Liver (tissue), 3 donors: ENCODE measurements around the gene CHIT1.

Experiments used
- EGR1 ChIP-seq, 2 donors: IDR thresholded peaks; 2 replicates each; pipeline ENCODE4 v1.6.1; 2016 to 2018; ENCODE audit warnings: antibody characterized with exemption in 2 of 2, low read depth in 2 of 2
- FOXA2 ChIP-seq: IDR thresholded peaks from 2 replicates; pipeline ENCODE4 v1.6.1; 2016; ENCODE audit warnings: antibody characterized with exemption
- GABPA ChIP-seq, 2 donors: IDR thresholded peaks in 1 of 2; conservative IDR thresholded peaks in 1 of 2; 2 replicates each; pipeline ENCODE4 v1.6.1; 2016; ENCODE audit warnings: antibody characterized with exemption in 2 of 2, mild to moderate bottlenecking in 1 of 2, moderate library complexity in 1 of 2
- JUND ChIP-seq, 2 donors: IDR thresholded peaks; 2 replicates each; pipeline ENCODE4 v1.6.1; 2016; ENCODE audit warnings: antibody characterized with exemption in 2 of 2
- MAX ChIP-seq: IDR thresholded peaks from 2 replicates; pipeline ENCODE4 v1.6.1; 2016; ENCODE audit warnings: antibody characterized with exemption
- NR2F2 ChIP-seq: IDR thresholded peaks from 2 replicates; pipeline ENCODE4 v1.6.1; 2016; ENCODE audit warnings: antibody characterized with exemption
- RAD21 ChIP-seq, 2 donors: IDR thresholded peaks; 2 replicates each; pipeline ENCODE4 v1.6.1; 2016; ENCODE audit warnings: antibody characterized with exemption in 2 of 2, mild to moderate bottlenecking in 2 of 2
- RXRA ChIP-seq, 2 donors: IDR thresholded peaks; 2 replicates each; pipeline ENCODE4 v1.6.1; 2017 to 2018; ENCODE audit warnings: antibody characterized with exemption in 2 of 2, mild to moderate bottlenecking in 1 of 2
- SP1 ChIP-seq: IDR thresholded peaks from 2 replicates; pipeline ENCODE4 v1.6.1; 2018; ENCODE audit warnings: antibody characterized with exemption, mild to moderate bottlenecking
- TAF1 ChIP-seq: conservative IDR thresholded peaks from 2 replicates; pipeline ENCODE4 v1.6.1; 2016; ENCODE audit warnings: antibody characterized with exemption, mild to moderate bottlenecking
- YY1 ChIP-seq: IDR thresholded peaks from 2 replicates; pipeline ENCODE4 v1.6.1; 2016; ENCODE audit warnings: antibody characterized with exemption, mild to moderate bottlenecking
- TF ChIP-seq, protein P1 (sequence below): fragments of 150-350 bp; IDR thresholded peaks from 2 replicates; pipeline ENCODE4 v1.5.1; 2017; ENCODE audit warnings: improper control_type of control experiment, low read depth, low read length; ENCODE audit not compliant: missing input control
- TF ChIP-seq, protein P2 (sequence below): IDR thresholded peaks from 2 replicates; pipeline ENCODE4 v1.6.1; 2016; ENCODE audit warnings: antibody characterized with exemption
- TF ChIP-seq, protein P3 (sequence below): IDR thresholded peaks from 2 replicates; pipeline ENCODE4 v1.6.1; 2016; ENCODE audit warnings: antibody characterized with exemption, mild to moderate bottlenecking
- donor health status: healthy.
- donor health status: healthy.

- TF ChIP-seq, protein P1, sequence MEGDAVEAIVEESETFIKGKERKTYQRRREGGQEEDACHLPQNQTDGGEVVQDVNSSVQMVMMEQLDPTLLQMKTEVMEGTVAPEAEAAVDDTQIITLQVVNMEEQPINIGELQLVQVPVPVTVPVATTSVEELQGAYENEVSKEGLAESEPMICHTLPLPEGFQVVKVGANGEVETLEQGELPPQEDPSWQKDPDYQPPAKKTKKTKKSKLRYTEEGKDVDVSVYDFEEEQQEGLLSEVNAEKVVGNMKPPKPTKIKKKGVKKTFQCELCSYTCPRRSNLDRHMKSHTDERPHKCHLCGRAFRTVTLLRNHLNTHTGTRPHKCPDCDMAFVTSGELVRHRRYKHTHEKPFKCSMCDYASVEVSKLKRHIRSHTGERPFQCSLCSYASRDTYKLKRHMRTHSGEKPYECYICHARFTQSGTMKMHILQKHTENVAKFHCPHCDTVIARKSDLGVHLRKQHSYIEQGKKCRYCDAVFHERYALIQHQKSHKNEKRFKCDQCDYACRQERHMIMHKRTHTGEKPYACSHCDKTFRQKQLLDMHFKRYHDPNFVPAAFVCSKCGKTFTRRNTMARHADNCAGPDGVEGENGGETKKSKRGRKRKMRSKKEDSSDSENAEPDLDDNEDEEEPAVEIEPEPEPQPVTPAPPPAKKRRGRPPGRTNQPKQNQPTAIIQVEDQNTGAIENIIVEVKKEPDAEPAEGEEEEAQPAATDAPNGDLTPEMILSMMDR, result no peak
- TF ChIP-seq, protein P2, sequence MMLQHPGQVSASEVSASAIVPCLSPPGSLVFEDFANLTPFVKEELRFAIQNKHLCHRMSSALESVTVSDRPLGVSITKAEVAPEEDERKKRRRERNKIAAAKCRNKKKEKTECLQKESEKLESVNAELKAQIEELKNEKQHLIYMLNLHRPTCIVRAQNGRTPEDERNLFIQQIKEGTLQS, result no peak
- TF ChIP-seq TAF1, result no peak
- TF ChIP-seq JUND (IDR thresholded peaks at IDR 0.05), result no peak
- TF ChIP-seq MAX, result no peak
- TF ChIP-seq, protein P3, sequence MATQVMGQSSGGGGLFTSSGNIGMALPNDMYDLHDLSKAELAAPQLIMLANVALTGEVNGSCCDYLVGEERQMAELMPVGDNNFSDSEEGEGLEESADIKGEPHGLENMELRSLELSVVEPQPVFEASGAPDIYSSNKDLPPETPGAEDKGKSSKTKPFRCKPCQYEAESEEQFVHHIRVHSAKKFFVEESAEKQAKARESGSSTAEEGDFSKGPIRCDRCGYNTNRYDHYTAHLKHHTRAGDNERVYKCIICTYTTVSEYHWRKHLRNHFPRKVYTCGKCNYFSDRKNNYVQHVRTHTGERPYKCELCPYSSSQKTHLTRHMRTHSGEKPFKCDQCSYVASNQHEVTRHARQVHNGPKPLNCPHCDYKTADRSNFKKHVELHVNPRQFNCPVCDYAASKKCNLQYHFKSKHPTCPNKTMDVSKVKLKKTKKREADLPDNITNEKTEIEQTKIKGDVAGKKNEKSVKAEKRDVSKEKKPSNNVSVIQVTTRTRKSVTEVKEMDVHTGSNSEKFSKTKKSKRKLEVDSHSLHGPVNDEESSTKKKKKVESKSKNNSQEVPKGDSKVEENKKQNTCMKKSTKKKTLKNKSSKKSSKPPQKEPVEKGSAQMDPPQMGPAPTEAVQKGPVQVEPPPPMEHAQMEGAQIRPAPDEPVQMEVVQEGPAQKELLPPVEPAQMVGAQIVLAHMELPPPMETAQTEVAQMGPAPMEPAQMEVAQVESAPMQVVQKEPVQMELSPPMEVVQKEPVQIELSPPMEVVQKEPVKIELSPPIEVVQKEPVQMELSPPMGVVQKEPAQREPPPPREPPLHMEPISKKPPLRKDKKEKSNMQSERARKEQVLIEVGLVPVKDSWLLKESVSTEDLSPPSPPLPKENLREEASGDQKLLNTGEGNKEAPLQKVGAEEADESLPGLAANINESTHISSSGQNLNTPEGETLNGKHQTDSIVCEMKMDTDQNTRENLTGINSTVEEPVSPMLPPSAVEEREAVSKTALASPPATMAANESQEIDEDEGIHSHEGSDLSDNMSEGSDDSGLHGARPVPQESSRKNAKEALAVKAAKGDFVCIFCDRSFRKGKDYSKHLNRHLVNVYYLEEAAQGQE, result no peak
- peak; percentile 15 to 56 for TF ChIP-seq RXRA (IDR thresholded peaks at IDR 0.05)
- TF ChIP-seq RAD21 (IDR thresholded peaks at IDR 0.05), result no peak
- no peak for TF ChIP-seq GABPA (IDR thresholded peaks at IDR 0.05 in 1 of 2, conservative IDR thresholded peaks at IDR 0.05 in 1 of 2)
- TF ChIP-seq EGR1 (IDR thresholded peaks at IDR 0.05; ENCODE audit: low read depth in 2 of 2), result no peak
- no peak for TF ChIP-seq YY1
- TF ChIP-seq FOXA2, result no peak
- no peak for TF ChIP-seq SP1
- peak; percentile 61 for TF ChIP-seq NR2F2
Observed at GRCh38 chr1:203204756-203205155, 24.7 kb downstream of the CHIT1 start.
